ENCODE data around the gene LRP1.

The LRP1 gene

GRCh38 chr12:57158665-57159064 lies 30.4 kb downstream of the LRP1 start:
- no peak for TF ChIP-seq CTCF (IDR thresholded peaks at IDR 0.05; ENCODE audit: low read depth, low read length)
- DNase-seq (ENCODE audit: extremely low read depth, low read depth), result no peak

DNA sequence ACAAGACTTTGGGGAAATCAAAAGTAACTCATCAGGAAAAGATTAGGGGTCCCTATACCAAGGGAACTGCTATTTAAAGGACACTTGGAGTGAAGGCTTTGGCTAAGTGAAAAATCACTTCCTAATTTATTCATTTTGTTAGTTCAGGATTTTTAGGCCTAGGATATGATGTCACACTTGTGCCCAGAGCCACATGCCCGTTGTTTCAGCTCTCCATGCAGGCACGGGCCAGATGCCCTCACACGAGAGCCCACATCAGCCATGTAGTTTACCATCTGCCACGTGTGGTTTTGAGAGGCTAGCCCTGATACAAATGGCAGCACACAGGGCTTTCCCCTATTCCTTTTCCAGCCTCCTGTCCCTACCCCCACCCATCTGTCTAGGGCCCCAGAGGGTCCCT lies 31.0 kb downstream of the LRP1 start:
- DNase-seq (ENCODE audit: extremely low read depth, low read depth), result no peak
- TF ChIP-seq CTCF (IDR thresholded peaks at IDR 0.05; ENCODE audit: low read depth, low read length), result no peak

DNA sequence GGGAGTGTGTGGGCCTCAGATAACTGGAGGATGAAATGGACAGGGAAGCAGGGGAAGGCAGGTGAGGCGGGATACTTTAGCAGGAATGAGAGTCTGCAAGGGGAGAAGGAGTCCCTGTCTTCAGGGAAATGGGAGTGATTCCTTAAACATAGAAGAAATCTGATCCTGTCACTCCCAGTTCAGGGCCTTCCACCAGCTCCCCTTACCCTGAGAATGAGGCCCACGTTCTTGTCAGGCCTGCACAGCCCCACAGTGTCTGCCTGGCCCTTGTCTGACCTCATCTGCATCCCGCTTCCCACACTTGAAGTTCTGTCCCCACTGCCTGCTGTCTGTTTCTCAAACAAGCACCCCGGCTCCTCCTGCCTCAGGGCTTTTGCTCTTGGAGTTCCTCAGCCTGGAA lies 31.8 kb downstream of the LRP1 start:
- TF ChIP-seq CTCF (IDR thresholded peaks at IDR 0.05; ENCODE audit: low read depth, low read length), result no peak
- no peak for DNase-seq (ENCODE audit: extremely low read depth, low read depth)

GRCh38 chr12:57160741-57161140 lies 32.5 kb downstream of the LRP1 start:
- DNase-seq (ENCODE audit: extremely low read depth, low read depth), result no peak
- TF ChIP-seq CTCF (IDR thresholded peaks at IDR 0.05; ENCODE audit: low read depth, low read length), result no peak

DNA sequence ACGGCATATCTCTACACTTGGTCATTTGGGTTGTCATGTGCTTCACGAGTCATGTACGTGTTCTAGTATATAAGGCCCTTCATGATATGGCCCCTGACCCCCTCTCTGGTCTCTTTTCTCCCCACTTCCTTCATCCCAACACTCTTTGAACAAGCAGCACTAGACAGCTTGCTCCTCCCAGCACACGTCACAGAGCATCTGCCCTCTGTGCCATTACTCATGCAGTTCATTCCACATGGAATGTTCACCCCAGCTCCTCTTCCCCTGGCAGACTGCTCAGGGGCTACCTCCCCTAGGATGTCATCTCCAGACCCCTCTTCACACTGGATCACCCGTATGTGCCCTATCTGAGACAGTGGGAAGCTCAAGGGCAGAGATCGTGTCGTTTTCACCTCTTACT lies 33.2 kb downstream of the LRP1 start:
- DNase-seq (ENCODE audit: extremely low read depth, low read depth), result no peak
- no peak for TF ChIP-seq CTCF (IDR thresholded peaks at IDR 0.05; ENCODE audit: low read depth, low read length)

GRCh38 chr12:57162553-57163125 lies 34.4 kb downstream of the LRP1 start:
- no peak for TF ChIP-seq CTCF (IDR thresholded peaks at IDR 0.05; ENCODE audit: low read depth, low read length)
- DNase-seq (ENCODE audit: extremely low read depth, low read depth), result no peak

DNA sequence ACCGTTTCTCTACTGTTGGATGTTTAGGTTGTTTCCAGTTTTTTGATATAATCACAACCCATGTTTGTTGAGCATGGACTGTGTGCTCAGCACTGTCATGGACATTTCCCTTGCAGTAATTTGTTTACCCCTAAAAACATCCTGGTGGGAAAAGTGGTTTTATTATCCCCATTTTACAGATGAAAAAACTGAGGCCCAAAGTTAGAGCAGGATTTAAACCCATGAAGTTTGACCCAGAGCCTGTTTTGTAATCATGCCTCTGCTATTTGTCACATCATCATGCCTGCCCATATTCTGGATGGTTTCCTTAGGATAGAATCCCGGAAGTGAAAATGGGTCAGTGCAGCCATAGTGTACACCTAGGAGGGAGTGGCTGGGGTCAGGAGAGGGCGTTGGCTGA lies 36.2 kb downstream of the LRP1 start:
- TF ChIP-seq CTCF (IDR thresholded peaks at IDR 0.05; ENCODE audit: low read depth, low read length), result no peak
- no peak for DNase-seq (ENCODE audit: extremely low read depth, low read depth)

All from AG09319 (cell line).